Fibroblast of the aortic adventitia (primary cell): ENCODE measurements around the gene PSMG4. TPM values are rescaled to one million over a fixed set of nuclear protein-coding genes. Genes with fewer than 3 reads are reported as not detected.

Source experiments
- DNase-seq: peaks from one replicate; pipeline ENCODE4 v3.0.0-alpha.2; 2010; ENCODE audit warnings: low read depth
- H3K4me3 ChIP-seq: 2 replicates; pipeline ENCODE4 v1.5.1; 2011; ENCODE audit warnings: low read depth, mild to moderate bottlenecking, control low read depth, low read length, moderate library complexity
- CTCF ChIP-seq: IDR thresholded peaks from 2 replicates; pipeline ENCODE4 v1.5.1; 2011; ENCODE audit warnings: mild to moderate bottlenecking, low read length, control low read depth, inconsistent platforms; ENCODE audit not compliant: insufficient read depth
- total RNA-seq: library from RNA; depleted of rRNA; stranded (reverse); fragments of >200 nt; gene quantifications from 2 replicates; pipeline ENCODE4 v1.2.3, GENCODE V29; 2012; ENCODE audit warnings: low replicate concordance

PSMG4 gene
- total RNA-seq, 1 donor: 15.4 TPM

GRCh38 chr6:3312604-3313231, 54.0 kb downstream of the PSMG4 start:
- TF ChIP-seq CTCF: no peak
- H3K4me3 ChIP-seq: no peak overlapping the region
- no peak for DNase-seq

GRCh38 chr6:3314176-3314575, 55.4 kb downstream of the PSMG4 start:
- no peak for DNase-seq
- TF ChIP-seq CTCF: no peak
- H3K4me3 ChIP-seq: no peak overlapping the region

- no peak for TF ChIP-seq CTCF
- DNase-seq: no peak
- H3K4me3 ChIP-seq: no peak overlapping the region
Measured at GRCh38 chr6:3314621-3315467, 56.1 kb downstream of the PSMG4 start.

GRCh38 chr6:3315841-3316240, 57.1 kb downstream of the PSMG4 start:
- H3K4me3 ChIP-seq: no peak overlapping the region
- no peak for TF ChIP-seq CTCF
- peak; percentile 14 for DNase-seq

GRCh38 chr6:3316331-3316730, 57.6 kb downstream of the PSMG4 start:
- H3K4me3 ChIP-seq: no peak overlapping the region
- no peak for DNase-seq
- TF ChIP-seq CTCF: no peak

- TF ChIP-seq CTCF: no peak
- DNase-seq: no peak
- H3K4me3 ChIP-seq: no peak overlapping the region
Measured at GRCh38 chr6:3316818-3317217, 58.1 kb downstream of the PSMG4 start.

Other genes with a start within 250 kb of the PSMG4 start
- 20.0 and 34.4 TPM in 2 replicates for gene RIPK1, start 190.5 kb upstream of the PSMG4 start, total RNA-seq
- 14.8 and 17.7 TPM in 2 replicates for gene BPHL, start 140.2 kb upstream of the PSMG4 start, total RNA-seq
- gene TUBB2A, start 101.4 kb upstream of the PSMG4 start, total RNA-seq: 5.0 and 45.5 TPM in 2 replicates
- 0.25 and 2.9 TPM in 2 replicates for gene TUBB2B, start 31.3 kb upstream of the PSMG4 start, total RNA-seq
- gene SLC22A23, start 198.1 kb downstream of the PSMG4 start, total RNA-seq: 7.8 and 9.0 TPM in 2 replicates